ENCODE results near the gene DNAH11.
"Not testable (repeated sequence)": the region's sequence is repeated elsewhere in the genome, so short reads cannot be mapped to it uniquely, and the experiment has no call there.

Gene DNAH11

GRCh38 chr7:21777921-21778320 lies 235.1 kb downstream of the DNAH11 start:
- DNase-seq = peak; percentile 0 to 27 (median 22)

DNA sequence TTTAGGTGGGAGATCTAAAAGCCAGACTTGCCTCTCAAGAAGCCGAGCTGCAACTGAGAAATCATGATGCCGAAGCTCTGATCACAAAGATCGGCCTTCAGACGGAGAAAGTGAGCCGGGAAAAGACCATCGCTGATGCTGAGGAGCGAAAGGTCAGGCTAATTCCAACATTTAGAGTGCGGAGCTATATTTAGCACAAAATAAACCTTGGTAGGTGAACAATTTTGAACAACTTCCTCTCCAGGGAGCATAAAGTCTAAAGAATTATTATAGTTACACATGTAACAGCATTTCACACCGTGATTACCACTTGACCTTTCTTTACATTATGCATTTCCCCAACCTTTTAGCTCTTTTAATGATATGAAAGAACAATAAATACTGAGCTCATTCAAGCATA lies 236.1 kb downstream of the DNAH11 start:
- DNase-seq = no peak

- DNase-seq = no peak
Measured at GRCh38 chr7:21782996-21783395, 240.2 kb downstream of the DNAH11 start.

DNA sequence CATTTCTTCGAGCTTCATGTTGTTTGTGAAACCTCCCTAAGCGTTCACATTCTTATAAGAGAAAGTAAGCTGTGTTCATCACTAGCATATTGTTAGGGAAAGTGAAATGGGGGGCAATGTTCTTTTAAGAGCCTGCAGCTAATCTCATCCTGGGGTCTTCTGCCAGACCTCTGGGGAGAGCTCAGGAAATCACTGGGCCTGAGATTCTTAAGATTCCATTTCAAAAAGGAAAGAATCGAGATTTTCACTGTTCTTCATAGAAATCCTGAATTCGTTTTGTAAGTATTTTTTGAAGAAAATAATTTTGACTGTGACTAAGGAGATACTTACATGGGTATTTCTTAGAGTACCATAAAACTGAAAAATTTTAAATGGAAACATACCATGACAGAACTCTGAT lies 242.2 kb downstream of the DNAH11 start:
- DNase-seq = no peak

- no peak for DNase-seq
Measured at GRCh38 chr7:21805791-21806190, 263.0 kb downstream of the DNAH11 start.

GRCh38 chr7:21806388-21806787 lies 263.5 kb downstream of the DNAH11 start:
- no peak for DNase-seq

GRCh38 chr7:21819048-21819447 lies 276.2 kb downstream of the DNAH11 start:
- no peak for DNase-seq

- DNase-seq = no peak
Measured at GRCh38 chr7:21828841-21829240, 286.0 kb downstream of the DNAH11 start.

- DNase-seq = no peak
Measured at GRCh38 chr7:21829731-21830130, 286.9 kb downstream of the DNAH11 start.

DNA sequence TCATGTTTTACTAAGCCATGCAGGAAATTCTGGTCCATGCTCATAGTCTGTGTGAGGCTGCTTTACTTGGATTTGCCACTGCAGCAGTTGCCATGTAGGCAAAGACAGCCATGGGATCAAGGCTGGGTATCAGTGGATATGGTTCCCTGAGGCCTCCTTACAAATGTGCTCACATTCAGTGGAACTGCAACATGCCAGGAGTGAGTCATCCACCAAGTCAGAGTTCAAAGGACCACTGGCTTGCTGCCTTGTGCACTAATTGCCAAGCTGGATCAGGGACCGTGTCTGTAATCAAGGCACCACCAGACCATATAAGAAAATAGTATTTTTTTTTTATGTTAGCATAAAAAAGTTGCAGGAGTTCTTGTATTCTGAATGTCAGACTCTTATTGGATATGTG lies 301.9 kb downstream of the DNAH11 start:
- no peak for DNase-seq

- DNase-seq = no peak
Measured at GRCh38 chr7:21850531-21851285, 307.9 kb downstream of the DNAH11 start.

DNA sequence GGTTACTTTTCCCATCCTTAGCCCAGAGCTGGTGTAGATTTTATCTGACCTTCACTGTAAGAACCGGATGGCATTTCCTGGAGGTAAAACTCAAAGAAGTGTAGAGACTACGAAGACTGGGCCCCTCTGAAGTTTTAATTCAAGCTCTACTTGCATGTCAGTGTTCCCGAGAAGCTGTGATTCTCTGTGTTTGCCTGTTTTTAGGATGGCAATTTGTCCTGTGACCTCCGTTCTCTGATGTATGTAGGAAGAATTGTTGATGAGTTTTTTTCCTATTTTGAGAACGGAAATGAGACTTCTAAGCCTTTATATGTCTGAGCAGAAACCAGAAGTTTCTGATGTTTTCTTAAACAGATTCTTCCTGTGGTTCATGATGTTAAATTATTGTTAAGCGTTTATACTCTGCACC lies 308.7 kb downstream of the DNAH11 start:
- DNase-seq = no peak

DNA sequence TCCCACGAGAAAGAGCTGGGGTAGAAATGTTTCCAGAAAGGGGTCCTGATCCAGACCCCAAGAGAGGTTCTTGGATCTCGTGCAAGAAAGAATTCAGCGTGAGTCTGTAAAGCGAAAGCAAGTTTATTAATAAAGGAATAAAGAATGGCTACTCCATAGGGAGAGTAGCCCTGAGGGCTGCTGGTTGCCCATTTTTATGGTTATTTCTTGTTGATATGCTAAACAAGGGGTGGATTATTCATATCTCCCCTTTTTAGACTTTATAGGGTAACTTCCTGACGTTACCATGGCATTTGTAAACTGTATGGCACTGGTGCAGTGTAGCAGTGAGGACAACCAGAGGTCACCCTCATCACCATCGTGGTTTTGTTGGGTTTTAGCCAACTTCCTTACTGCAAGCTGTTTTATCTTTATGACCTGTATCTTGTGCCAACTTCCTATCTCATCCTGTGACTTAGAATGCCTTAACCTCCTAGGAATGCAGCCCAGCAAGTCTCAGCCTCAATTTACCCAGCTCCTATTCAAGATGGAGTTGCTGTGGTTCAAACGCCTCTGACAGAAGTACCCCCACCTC lies 322.9 kb downstream of the DNAH11 start:
- DNase-seq = not testable (repeated sequence)

DNA sequence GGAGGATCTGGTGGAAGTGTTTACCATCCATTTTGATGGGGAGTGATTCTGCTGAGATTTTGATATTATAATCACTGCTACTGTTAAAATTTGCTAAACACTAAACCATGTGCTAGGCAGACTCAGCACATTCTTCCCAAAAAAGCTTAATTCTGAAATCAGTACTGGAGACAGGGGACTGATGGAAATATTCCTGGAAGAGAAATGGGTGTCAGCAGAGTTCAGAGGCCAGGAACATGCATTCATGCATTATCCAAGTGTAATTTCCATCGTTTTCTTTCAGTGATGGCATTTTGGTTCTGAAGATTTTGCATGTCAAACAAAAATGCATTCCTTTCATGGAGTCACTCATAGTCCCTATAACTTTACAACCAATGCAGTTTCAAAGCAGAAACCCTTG lies 323.9 kb downstream of the DNAH11 start:
- no peak for DNase-seq

- DNase-seq = no peak
Measured at GRCh38 chr7:21867226-21867625, 324.4 kb downstream of the DNAH11 start.

- DNase-seq = no peak
Measured at GRCh38 chr7:21867816-21868575, 325.2 kb downstream of the DNAH11 start.

- no peak for DNase-seq
Measured at GRCh38 chr7:21868576-21868850, 325.7 kb downstream of the DNAH11 start.

GRCh38 chr7:21869785-21870402 lies 327.1 kb downstream of the DNAH11 start:
- DNase-seq = no peak

- DNase-seq = no peak
Measured at GRCh38 chr7:21883069-21883468, 340.2 kb downstream of the DNAH11 start.

GRCh38 chr7:21883501-21883900 lies 340.7 kb downstream of the DNAH11 start:
- not testable (repeated sequence) for DNase-seq

DNA sequence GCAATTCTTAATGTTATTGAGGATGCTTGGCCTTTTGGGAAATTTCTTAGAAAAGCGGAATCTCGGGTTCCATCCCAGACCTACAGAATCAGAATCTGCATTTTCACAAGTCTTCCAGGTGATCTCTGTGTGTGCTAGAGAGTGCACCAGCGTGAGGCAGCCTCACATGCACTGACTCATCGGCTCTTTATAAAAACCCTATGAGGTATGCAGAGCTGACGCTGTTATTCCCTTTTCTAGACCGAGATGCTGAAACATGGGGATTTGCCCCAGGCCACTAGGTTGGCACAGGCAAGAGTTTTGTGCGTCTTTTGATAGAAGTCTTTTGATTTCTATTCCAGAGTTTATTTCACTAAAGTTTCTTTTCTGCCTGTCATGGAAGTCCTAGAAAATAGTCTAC lies 341.7 kb downstream of the DNAH11 start:
- no peak for DNase-seq

DNA sequence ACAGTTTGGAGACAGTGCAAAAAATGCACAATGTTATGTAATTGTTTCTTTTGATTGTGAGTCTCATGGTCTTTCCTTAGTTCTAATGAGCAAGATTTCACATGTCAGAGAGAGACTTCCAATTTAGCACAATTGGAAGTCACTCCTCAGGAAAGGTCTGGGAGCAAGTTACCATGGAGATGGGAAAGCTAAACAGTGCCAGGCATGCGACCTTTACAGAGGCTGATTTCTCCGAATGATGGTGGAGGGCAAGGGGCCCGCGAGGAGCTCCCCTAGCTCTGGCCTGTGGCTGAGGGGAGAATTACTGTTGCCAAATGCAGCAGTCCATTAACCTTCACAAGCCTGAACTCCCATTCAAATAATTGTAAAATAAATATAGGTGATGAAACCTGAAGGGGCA lies 343.6 kb downstream of the DNAH11 start:
- DNase-seq = no peak

DNA sequence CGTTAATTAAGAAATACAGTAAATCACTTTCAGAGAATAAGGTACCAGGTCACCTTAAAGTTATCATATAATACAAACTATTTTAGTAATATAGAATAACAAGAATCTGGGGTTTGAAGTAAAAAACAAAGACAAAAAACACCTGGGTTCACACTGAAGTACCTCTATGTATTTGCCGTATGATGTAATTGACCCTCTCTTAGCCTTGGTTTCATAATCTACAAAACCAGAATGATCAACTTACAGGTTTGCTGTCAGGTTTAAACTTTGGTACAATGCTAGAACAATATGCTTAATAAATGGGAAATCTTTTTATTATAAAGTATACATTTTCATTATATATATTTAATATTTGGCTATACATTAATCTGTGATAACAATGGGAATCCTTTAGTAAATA lies 344.5 kb downstream of the DNAH11 start:
- no peak for DNase-seq

DNA sequence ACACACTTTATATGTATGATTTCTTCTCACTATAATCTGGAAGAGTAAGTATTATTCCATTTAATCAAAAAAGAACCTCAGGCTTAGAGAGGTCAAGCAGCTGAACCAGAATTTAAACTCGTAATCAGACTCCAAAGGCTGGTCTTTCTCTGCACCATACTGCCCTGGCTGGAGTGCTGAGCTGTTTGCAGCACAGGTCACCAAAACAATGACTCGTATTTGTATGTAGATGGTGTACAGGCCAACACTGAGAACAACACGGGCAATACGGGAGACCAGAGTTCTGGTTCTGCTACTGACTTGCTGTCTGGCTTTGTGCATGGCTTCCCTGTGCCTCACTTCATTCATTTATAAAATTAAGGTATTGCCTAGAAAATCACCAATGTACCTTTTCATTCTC lies 344.9 kb downstream of the DNAH11 start:
- no peak for DNase-seq

Measured in suppressor macrophage treated with lipopolysaccharide for 1 hour (primary cell).